ENCODE data around the gene EMC10.

The EMC10 gene

GRCh38 chr19:50537769-50538230 lies 61.5 kb downstream of the EMC10 start:
- POLR2A ChIA-PET = interaction anchor here (0.6 to 1.2 kb wide), 3 partner anchors 19 to 192 kb away, joined by 4 to 10 read pairs (median 5); no protein-coding TSS in a partner anchor
- no peaks in the 10 kb centered on the region for H3K9me3 ChIP-seq (ENCODE audit: control insufficient read depth, insufficient read depth, low read depth, low read length)
- H3K4me3 ChIP-seq (ENCODE audit: low read depth, low read length) = no peak overlapping the region
- no peak overlapping the region for H3K27ac ChIP-seq (ENCODE audit: extremely low read depth, low read depth, low read length)
- CTCF ChIA-PET = interaction anchor here (0.6 to 9.1 kb wide), 58 partner anchors 10 to 1210 kb away, joined by 3 to 210 read pairs (median 5); partner anchors contain the start of genes C19orf81, GARIN5A, JOSD2 and NR1H2
- no peaks in the 10 kb centered on the region; a peak in 1 of 3 replicates for H3K36me3 ChIP-seq (ENCODE audit: control insufficient read depth in 2 of 2, insufficient read depth in 1 of 2, low read length in 2 of 2)
- H3K4me1 ChIP-seq (ENCODE audit: control insufficient read depth, insufficient read depth, low read length) = no peaks in the 10 kb centered on the region
- TF ChIP-seq KLF1 (tag by site-specific recombination; IDR thresholded peaks at IDR 0.05) = no peak
- TF ChIP-seq ZNF747 (tag by site-specific recombination; IDR thresholded peaks at IDR 0.05) = no peak
- no peak for TF ChIP-seq ZNF621 (tag by site-specific recombination; IDR thresholded peaks at IDR 0.05)
- 0 out of 2 replicates have a peak, but pooled peaks have one; percentile 13 for TF ChIP-seq PATZ1 (tag by site-specific recombination; IDR thresholded peaks at IDR 0.05)
- TF ChIP-seq ZBTB10 (tag by site-specific recombination; IDR thresholded peaks at IDR 0.05) = 0 out of 2 replicates have a peak, but pooled peaks have one; percentile 41
- no peak for TF ChIP-seq ZNF600 (tag by site-specific recombination; IDR thresholded peaks at IDR 0.05)
- no peak for TF ChIP-seq AEBP2 (tag by site-specific recombination; IDR thresholded peaks at IDR 0.05; ENCODE audit: borderline replicate concordance)
- TF ChIP-seq ZNF518A (tag by site-specific recombination; conservative IDR thresholded peaks at IDR 0.05; ENCODE audit: low read depth) = no peak
- no peak for TF ChIP-seq ZNF366 (tag by site-specific recombination; conservative IDR thresholded peaks at IDR 0.05)
- TF ChIP-seq ZNF157 (tag by site-specific recombination; IDR thresholded peaks at IDR 0.05) = no peak
- no peak for TF ChIP-seq INSM2 (tag by site-specific recombination; IDR thresholded peaks at IDR 0.05)
- TF ChIP-seq ZIC2 (tag by site-specific recombination; IDR thresholded peaks at IDR 0.05) = no peak
- no peak for TF ChIP-seq ZFP37 (tag by site-specific recombination; IDR thresholded peaks at IDR 0.05)
- no peak for TF ChIP-seq ZNF239 (tag by site-specific recombination; IDR thresholded peaks at IDR 0.05)
- TF ChIP-seq BCL11B (tag by site-specific recombination; IDR thresholded peaks at IDR 0.05; ENCODE audit: low read depth) = 0 out of 2 replicates have a peak, but pooled peaks have one; percentile 52
- TF ChIP-seq ZNF2 (tag by site-specific recombination; IDR thresholded peaks at IDR 0.05) = 0 out of 2 replicates have a peak, but pooled peaks have one; percentile 22
- TF ChIP-seq ZNF707 (tag by site-specific recombination; IDR thresholded peaks at IDR 0.05) = no peak
- no peak for TF ChIP-seq ZNF785 (tag by site-specific recombination; IDR thresholded peaks at IDR 0.05)
- TF ChIP-seq ZFP41 (tag by site-specific recombination; IDR thresholded peaks at IDR 0.05; ENCODE audit: borderline replicate concordance) = no peak
- no peak for TF ChIP-seq ZNF394 (tag by site-specific recombination; IDR thresholded peaks at IDR 0.05; ENCODE audit: borderline replicate concordance)
- TF ChIP-seq ZBTB44 (tag by site-specific recombination; IDR thresholded peaks at IDR 0.05) = peak; percentile 27; the same call in 1 of the 2 replicates
- TF ChIP-seq ZBTB17 (tag by site-specific recombination; IDR thresholded peaks at IDR 0.05) = peak; percentile 39; the same call in 1 of the 2 replicates
- no peak for TF ChIP-seq ZNF324 (tag by site-specific recombination; IDR thresholded peaks at IDR 0.05)

Measured in HEK293 (cell line).